NCI-H2107 treated with DMSO at 0.1 percent for 48 hours (cell line): Measurements from ENCODE around the gene SHTN1.
A peak's percentile ranks its signal among the peaks of the same experiment; 100 is the strongest.

Experiments
- DNase-seq: peaks from one replicate; lab custom pipeline; 2025; ENCODE audit not compliant: unreplicated experiment; lab: John Stamatoyannopoulos, UW

The SHTN1 gene, protein sequence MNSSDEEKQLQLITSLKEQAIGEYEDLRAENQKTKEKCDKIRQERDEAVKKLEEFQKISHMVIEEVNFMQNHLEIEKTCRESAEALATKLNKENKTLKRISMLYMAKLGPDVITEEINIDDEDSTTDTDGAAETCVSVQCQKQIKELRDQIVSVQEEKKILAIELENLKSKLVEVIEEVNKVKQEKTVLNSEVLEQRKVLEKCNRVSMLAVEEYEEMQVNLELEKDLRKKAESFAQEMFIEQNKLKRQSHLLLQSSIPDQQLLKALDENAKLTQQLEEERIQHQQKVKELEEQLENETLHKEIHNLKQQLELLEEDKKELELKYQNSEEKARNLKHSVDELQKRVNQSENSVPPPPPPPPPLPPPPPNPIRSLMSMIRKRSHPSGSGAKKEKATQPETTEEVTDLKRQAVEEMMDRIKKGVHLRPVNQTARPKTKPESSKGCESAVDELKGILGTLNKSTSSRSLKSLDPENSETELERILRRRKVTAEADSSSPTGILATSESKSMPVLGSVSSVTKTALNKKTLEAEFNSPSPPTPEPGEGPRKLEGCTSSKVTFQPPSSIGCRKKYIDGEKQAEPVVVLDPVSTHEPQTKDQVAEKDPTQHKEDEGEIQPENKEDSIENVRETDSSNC

DNA sequence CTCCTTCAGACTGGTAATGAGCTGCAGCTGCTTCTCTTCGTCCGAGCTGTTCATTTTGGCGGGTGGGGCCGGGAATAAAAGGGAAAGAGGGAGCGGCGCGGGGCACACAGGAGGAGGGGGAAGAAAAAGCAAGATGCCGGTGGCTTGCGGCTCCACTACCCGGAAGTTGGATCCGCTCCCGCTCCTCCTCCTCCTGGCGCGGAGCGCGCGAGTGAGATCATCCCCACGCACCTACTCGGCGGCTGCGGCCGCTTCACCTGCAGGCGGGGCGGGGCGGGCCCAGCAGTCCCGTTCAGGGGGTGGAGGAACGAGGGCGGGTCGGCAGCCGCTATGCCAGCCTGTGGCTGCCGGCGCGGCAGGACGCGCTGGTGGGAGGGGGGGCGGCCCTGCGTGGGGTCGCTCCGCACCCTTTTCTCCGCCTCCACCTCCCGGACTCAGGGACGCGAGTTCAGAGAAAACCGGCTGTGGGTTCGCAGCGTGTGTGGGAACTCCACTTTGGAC lies at the start of gene SHTN1:
TSS of gene SHTN1 (minus strand) at position 162 of the 501 bp plus-strand sequence. CDS start at position 54, 108 bp downstream.
- DNase-seq = peak; percentile 38

DNA sequence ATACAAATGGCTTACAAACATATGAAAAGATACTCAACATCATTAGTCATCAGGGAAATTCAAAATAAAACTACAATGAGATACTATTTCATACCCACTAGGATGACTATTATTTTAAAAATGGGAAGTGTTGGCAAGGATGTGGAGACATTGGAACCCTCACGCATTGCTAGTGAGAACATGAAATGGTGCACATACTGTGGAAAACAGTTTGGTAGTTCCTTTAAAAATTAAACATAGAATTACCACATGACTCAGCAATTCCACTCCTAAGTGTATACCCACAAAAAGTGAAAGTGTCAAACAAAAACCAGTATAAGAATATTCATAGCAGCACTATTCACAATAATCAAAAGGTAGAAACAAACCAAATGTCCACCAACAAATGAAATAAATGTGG lies 48.5 kb upstream of the SHTN1 start:
- DNase-seq = no peak

DNA sequence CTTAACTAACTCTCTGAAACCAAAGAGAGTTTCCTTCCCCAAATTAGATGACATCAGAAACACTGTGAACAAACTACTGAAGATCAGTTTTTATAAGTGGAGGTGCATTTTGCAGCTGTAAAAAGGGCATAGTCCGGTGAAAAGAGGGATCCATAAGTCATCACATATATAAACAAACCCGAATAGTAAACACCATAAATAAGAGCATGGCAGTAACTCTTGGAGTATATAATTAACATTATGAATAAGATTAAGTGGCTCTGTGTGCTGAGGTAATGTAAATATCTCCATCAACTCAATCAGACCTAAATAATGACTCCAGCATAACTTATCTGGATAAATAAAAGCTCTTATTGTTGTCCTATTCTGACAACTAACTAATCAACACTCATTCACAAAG lies 43.0 kb upstream of the SHTN1 start:
- DNase-seq = no peak

DNA sequence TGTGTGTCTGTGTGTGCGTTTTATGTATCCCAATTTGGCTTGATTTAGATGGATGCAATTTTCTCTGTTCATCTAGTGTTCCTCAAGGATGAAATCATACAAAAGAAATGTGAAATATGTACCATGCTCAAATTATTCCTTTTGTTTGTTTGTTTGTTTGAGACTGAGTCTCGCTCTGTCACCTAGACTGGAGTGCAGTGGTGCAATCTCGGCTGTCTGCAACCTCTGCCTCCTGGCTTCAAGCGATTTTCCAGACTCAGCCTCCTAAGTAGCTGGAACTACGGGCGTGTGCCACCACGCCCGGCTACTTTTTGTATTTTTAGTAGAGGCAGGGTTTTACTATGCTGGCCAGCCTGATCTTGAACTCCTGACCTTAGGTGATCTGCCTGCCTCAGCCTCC lies 11.3 kb upstream of the SHTN1 start:
- DNase-seq = no peak

DNA sequence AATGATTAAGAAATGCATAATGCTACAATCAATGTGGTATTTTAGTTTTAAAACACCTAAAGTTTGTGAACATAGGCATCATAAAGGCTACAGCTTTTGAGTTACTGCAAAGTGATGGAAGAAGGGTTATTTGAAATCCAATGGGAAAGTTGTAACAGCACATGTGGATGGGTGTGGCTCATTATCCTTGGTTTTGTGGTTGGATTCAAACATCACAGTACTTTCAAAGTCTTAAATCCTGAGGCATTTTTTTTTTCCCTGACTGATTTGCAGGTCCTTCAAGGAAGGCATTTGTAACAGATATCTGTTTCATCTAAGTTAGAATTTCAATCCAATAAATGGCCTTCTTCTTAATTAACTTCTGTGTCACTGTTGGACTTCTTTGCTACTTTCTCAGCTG lies 9.8 kb upstream of the SHTN1 start:
- DNase-seq = no peak

DNA sequence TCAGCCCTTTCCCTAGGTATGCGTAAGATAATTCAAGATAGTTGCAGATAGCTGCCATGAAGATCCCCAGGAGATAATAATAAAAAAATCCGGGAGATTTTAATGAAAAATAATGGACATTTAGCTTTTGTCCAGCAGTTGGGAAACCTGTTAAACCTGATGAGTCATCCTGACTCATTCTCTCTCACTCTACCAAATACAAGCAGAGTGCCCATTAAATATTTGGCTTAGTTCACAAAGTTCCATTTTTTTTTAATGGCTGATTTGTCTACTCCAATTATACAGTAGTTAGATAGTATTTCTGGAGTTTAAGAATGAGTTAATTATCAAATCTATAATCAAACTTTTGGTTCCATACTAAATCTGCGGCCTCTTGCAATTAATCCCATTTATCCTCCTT lies 2.1 kb upstream of the SHTN1 start:
- DNase-seq = no peak

DNA sequence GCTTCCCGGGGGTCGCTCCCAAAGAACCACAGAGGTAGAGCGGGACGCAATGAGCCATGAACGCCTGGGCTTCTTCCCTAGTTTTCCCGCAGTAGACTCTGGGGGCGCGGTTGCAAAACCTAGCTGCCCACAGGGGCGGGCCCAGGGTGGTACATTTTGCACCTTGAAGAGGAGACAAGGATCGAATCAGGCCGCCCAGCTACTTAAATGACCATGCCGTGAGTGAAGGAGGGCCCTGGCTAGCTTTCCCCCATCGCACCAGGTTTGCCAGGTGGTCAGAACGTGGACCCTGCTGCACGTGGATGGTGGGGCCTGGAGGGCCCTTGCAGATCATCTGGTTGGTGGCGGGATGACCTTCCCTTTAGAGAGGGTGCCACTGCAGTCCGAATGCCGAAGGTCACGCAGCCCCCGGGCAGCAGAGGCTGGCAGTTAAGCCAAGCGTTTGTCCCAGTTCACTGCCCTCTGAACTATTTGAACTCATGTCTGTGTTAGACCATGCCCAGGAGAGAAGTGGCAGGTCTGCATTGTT lies 604 bp upstream of the SHTN1 start:
- DNase-seq = no peak

DNA sequence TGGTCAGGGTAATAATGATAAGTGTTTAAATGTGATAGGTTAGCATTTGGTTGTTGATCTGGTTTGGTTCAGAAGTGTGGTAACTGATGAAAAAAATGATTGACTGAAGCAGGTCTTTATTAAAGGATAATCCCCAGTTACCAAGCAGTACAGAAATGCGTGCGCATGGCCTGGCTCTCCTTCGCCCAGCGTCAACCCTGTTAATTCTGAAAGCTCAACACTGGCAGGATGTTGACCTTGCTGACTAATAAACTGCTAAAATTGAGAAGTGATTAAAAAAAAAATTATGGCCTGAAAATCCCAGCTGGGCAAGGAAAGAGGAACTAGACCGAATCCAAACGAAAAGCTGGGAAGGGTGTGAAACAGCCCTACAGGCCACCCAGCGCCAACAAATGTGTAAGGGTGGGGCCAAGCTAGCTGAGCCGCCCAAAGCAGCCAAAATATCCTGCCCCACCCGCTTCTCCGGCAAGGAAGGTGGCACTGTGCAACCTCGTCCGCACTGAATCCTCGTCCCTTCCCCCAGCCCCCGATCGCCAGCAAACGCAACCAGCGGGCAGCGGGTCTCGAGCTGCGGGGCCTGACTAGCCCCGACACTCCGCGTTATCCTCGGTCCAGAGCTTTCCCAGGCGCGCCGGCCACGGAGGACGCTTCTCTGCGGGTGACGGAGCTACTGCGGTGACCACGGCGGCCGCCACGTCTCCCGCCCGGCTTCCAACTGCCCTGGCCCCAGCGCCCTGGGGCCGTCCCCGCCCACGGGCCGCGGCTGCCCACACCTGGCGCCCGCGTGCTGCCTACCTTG lies 561 bp downstream of the SHTN1 start:
- DNase-seq = no peak

DNA sequence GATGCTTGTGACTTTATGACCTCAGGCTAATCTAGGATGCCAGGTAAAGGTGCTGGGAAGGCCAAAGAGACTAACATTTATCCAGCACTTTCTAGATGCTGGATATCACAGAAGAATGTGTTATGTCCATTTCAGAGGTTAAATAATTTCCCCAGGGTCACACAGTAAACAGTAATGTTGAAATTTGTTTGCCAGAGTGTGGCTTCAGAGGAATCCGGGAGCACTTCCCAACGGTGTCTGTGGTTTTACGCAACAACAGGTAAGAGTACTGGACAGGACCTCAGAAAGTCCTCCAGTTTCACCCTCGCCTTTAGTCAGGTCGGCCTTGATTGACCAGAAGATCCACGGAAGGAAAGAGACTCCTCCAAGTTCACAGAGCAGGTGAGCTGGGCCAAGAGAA lies 1.7 kb downstream of the SHTN1 start:
- DNase-seq = no peak

DNA sequence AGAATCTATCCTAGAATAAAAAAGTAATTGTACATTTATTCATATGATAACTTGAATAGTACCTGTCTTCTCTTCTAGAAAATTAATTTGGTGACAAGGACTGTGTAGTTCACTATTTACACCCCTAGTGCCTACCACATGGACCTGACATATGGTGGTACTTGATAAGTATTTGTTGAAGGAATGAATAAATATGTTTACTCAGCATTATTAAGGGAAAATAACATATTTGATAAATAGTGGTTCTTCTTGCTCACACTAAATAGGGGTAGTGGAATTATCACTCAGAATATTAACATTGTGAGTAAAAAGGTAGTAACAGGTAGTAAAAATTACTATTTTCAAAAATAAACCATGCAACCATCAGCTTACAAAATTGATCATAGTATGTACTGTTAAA lies 2.8 kb downstream of the SHTN1 start:
- DNase-seq = no peak

DNA sequence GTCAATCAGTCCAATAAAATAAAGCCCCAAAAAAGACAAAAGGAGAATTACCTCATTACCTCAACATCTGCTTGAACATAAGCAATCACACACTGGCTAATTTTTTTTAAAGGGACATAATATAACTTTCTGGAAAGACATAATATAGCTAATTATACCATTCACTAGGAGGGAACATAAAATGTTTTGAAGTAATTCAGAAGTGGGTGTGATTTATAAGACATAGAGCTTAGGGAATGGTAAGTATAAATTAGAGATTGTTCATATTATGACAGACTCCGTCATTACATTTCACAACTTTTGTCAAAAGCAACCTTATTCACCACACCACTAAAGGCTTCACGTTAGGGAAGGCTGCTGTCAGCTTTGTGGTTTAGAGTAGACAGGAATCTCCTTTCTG lies 3.8 kb downstream of the SHTN1 start:
- DNase-seq = no peak

DNA sequence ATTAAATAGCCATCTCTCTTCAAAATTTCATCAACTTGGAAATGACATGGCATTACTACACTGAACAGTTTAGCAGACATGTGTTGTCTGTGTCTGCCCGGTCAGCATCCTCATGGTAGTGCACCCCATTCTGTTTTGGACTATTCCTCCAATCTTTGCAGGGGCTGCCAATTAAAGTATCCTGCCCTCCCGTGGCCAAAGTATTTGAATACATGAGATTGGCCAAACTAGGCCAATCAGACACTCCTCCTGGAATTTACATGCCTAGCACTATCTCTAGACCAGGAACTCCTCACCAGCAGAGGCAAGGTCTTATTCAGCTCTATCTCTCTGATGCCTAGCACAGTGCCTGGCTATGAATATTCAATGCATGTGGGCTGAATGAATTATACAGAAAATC lies 4.4 kb downstream of the SHTN1 start:
- DNase-seq = no peak

DNA sequence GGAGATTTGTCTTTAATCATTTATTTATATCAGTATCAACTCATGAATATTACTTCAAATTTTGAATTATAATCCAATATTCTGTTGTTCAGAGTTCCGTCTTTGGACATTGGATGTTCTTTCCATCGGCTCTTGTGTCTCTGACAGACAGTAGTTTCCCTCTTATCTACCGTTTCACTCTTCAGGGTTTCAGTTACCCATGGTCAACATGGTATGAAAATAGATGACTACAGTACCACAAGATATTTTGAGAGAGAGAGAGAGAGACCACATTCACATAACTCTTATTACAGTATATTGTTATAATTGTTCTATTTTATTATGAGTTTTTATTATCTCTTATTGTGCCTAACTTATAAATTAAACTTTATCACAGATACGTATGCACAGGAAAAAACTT lies 6.8 kb downstream of the SHTN1 start:
- no peak for DNase-seq

DNA sequence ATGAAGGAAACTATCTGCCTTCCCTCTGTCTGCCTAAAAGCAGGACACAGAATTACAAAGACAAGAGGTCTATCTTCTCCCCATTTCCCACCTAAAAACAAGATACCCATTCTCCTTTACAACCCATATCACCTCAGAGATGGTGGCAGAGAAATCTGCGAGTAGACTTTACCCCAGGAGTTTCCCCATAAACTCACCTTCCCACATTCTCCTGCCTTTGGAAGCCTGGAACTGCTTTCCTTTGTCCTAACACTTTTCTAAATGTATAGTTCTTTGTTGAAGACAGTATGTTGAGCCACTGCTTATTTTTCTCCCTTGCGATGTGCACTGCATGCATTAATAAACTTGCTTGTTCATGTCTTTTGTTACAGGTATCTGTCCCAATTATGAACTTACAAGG lies 8.0 kb downstream of the SHTN1 start:
- no peak for DNase-seq

DNA sequence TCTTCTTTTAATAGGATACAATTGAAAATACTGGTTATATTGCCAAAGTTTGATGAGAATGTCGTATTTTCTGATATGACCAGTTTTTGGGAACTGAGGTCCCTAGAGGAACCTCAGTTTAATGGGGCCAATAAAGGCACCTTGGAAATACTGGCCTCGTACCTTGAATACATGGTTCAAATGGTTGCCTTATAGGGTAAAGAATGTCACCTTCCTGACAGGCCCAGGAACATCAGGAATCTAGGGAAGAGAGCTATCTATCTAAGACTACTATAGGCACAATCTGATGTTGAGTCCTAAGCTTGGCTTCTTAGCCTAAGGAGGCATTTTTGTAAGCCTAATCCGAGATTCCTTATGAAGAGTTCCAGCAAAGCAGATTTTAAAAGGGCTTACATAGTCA lies 9.3 kb downstream of the SHTN1 start:
- no peak for DNase-seq

DNA sequence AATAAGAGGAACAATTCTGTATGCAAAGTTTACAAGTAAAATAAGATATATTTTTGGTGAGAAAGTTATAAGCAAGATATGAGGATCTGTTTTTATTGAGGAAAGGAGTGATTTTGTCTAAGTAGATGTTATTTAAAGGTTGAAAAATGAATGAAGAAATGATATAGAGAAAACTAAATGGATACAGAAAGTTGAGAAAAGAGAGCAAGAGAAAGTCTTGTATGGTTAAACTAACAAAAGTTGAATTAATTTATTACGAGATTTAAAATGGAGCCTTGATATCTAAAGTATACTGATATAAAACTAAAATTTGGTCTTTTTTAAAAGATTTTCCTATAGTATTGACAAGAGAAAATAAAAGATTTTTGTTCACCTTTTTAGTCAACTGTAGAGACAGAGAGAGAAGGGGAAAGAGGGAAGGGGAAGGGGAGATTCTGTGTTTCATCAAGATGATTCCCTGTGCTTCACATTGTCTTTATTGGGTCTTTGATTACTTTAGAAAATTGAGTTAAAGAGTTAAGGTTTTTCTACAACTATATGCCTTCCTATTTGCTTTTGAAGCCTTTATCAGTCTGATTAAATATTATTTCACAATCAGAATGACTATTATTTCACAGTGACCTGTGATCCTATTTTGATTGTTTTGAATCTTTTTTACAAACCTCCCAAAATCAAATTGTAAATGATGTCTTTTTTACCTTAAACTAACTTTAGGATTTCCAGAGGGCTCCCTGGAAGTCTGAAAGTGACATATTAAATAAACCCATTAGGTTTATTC lies 10.7 kb downstream of the SHTN1 start:
- DNase-seq = no peak

DNA sequence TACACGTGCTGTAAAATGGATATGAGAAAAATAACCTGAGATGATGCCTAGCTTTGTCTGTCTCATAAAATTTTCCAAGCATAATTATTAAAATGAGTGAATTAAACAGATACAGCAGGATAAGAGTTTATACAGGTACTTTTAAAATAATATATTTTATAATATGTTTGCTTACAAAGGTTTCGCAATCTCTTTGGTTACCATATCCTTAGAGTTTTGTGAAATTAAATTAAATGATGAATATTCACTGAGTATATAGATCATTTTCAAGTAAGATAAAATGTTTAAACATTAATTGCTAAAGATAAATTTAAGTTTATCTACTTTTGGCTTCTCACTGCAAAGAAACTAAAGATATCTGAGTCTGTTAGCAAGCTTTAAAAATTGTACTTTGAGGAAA lies 11.4 kb downstream of the SHTN1 start:
- no peak for DNase-seq

DNA sequence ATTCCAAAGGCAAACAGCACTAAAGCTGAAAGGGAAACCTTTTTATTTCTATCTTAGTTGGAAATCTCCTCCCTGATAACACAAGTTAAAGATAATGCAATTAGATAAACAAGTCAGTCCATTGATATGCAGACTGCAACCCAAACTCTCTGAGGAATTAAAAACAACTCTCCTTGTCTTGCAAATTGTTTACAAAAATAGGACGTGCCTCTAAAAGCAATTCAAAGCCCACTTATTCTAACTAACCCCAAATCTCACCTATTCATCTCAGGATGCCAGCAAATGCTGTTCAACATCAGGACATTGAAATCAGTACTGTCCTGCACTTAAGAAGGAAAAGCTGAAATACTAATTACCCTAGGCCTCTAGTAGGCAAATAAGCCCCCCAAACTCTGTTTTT lies 12.8 kb downstream of the SHTN1 start:
- no peak for DNase-seq

DNA sequence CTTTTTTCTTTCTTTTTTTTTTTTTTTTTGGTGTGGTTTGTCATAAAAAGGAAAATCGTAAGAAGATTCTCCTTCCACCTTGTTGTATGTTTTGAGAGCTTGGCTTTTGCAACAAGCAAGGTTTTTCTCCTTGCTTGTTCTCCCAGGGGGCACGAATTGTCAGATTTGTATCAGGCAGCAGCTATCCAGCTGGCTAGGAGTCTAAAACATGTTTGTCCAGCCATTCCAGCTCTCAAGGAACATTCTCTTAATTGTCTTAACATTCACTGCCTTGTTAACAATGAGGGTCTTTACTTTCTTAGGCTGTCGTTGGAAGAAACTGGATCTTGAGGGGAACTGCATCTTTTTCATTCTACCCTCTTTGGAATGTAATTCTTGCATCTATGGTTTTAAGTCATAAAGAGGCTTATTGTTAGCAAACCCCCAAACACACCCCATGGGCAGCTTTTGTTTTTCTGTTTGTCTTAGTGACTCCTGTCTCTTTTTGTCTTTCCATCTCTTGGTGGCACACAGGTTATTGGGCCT lies 14.6 kb downstream of the SHTN1 start:
- no peak for DNase-seq

DNA sequence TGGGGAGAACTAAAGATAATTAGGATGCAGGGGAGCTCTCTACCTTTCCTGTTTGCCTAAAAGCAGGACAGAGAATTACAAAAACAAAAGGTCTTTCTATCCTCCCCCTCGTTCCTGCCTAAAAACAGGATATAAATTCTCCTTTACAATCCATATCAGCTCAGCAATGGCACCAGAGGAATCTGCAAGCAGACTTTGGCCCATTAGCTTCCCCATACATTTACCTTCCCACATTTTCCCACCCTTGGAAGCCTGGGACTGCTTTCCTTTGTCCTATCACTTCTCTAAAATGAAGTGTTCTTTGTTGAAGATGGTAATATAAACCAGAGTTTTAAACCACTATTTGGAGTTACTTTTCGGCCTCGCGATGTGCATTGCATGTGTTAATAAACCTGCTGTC lies 15.5 kb downstream of the SHTN1 start:
- DNase-seq = no peak

DNA sequence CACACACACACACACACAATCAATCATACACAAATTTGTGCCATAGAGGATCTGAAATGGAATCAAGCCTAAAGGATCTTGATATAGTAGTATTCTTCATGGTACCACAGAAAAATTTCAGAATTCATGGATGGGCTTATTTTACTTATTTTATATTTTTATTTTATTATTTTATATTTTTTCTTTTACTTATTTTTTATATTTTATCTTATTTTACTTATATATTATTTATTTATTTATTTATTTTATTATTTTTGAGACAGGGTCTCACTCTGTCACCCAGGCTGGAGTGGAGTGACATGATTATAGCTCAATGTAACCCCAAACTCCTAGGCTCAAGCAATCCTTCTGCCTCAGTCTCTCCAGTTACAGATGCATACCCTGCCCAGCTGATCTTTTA lies 16.7 kb downstream of the SHTN1 start:
- no peak for DNase-seq
